RWPE2 (cell line): ENCODE data around the gene CNKSR1.

Experiments
- ATAC-seq: fragments of 200-7000 bp; cut with Tn5 transposase; 3 replicates; pipeline ENCODE4 v1.9.1; 2021; ENCODE audit warnings: low read depth
- DNase-seq: peaks from one replicate; pipeline ENCODE4 v3.0.0-alpha.2; 2020; ENCODE audit warnings: low spot score
- H3K27ac ChIP-seq: fragments of 450-650 bp; 2 replicates; pipeline ENCODE4 v1.5.1; 2017; ENCODE audit warnings: mild to moderate bottlenecking; ENCODE audit not compliant: poor library complexity, severe bottlenecking
- H3K27me3 ChIP-seq: fragments of 250-450 bp; sonication (Bioruptor Pico); 2 replicates; pipeline ENCODE4 v1.5.1; 2021; ENCODE audit warnings: mild to moderate bottlenecking, moderate library complexity; ENCODE audit not compliant: insufficient read depth, poor library complexity, severe bottlenecking
- H3K36me3 ChIP-seq: fragments of 250-450 bp; sonication (Bioruptor Pico); 2 replicates; pipeline ENCODE4 v1.5.1; 2020; ENCODE audit warnings: low read depth, mild to moderate bottlenecking, moderate library complexity
- H3K4me1 ChIP-seq: fragments of 250-450 bp; sonication (Bioruptor Pico); 2 replicates; pipeline ENCODE4 v1.5.1; 2021; ENCODE audit warnings: mild to moderate bottlenecking, moderate library complexity; ENCODE audit not compliant: insufficient read depth, poor library complexity, severe bottlenecking
- H3K4me3 ChIP-seq: fragments of 250-450 bp; sonication (Bioruptor Pico); 2 replicates; pipeline ENCODE4 v1.5.1; 2021; ENCODE audit warnings: mild to moderate bottlenecking, moderate library complexity; ENCODE audit not compliant: severe bottlenecking
- H3K9me3 ChIP-seq: fragments of 250-450 bp; sonication (Bioruptor Pico); 2 replicates; pipeline ENCODE4 v1.5.1; 2021; ENCODE audit warnings: mild to moderate bottlenecking, moderate library complexity; ENCODE audit not compliant: severe bottlenecking
- TF ChIP-seq, protein P1 (sequence below): fragments of 450-650 bp; IDR thresholded peaks from one replicate; pipeline ENCODE4 v1.5.1; 2017; ENCODE audit warnings: mild to moderate bottlenecking, moderate library complexity; ENCODE audit not compliant: poor library complexity, severe bottlenecking

Gene CNKSR1

DNA sequence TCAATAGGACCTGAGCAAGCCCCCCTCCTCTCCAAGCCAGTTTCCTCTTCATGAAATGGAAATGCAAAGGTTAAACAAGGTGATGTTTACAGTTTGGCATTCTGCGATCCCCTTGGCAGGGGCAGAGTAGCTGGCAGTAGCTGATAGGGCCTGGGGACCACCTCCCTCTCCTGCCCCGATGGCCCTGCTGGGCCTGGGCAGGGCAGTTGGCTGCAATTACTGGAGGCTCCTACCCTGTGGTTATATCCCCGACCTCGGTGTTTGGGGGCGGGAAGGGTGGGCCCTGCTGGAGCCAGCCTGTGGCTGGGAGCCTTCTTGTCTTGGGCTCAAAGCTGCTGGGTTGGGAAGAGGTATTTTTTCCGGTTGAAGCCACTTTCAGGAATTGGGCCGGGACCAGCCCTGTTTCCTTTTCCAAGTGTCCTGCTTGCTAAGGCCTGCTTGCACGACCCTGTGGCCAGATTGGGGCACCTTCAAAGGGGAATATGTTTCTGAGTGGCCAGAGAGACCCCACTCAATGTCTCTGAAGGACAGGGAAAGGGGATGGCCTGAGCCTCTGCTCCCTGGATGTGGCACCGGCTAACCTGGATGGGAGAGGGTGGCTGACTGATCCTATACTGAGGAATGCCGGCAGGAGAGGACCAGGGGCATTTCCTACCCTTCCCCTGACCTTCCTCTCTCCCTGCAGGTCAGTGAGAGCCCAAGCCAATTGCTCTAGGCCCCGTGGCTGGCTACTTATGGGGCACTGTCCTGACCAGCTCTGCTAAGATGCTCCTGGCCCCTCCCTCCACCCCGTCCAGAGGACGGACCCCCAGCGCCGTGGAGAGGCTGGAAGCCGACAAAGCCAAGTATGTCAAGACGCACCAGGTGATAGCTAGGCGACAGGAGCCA is 16.5 kb upstream of the CNKSR1 start:
- no peaks in the 10 kb centered on the region for H3K9me3 ChIP-seq
- H3K27me3 ChIP-seq = peaks cover 5% of the 10 kb centered on the region
- TF ChIP-seq, protein P1, sequence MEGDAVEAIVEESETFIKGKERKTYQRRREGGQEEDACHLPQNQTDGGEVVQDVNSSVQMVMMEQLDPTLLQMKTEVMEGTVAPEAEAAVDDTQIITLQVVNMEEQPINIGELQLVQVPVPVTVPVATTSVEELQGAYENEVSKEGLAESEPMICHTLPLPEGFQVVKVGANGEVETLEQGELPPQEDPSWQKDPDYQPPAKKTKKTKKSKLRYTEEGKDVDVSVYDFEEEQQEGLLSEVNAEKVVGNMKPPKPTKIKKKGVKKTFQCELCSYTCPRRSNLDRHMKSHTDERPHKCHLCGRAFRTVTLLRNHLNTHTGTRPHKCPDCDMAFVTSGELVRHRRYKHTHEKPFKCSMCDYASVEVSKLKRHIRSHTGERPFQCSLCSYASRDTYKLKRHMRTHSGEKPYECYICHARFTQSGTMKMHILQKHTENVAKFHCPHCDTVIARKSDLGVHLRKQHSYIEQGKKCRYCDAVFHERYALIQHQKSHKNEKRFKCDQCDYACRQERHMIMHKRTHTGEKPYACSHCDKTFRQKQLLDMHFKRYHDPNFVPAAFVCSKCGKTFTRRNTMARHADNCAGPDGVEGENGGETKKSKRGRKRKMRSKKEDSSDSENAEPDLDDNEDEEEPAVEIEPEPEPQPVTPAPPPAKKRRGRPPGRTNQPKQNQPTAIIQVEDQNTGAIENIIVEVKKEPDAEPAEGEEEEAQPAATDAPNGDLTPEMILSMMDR = no peak
- no peak overlapping the region for H3K27ac ChIP-seq
- H3K36me3 ChIP-seq = no peaks in the 10 kb centered on the region
- ATAC-seq (no peak), DNase-seq (no peak)
- no peak overlapping the region for H3K4me3 ChIP-seq
- peaks cover 5% of the 10 kb centered on the region for H3K4me1 ChIP-seq

DNA sequence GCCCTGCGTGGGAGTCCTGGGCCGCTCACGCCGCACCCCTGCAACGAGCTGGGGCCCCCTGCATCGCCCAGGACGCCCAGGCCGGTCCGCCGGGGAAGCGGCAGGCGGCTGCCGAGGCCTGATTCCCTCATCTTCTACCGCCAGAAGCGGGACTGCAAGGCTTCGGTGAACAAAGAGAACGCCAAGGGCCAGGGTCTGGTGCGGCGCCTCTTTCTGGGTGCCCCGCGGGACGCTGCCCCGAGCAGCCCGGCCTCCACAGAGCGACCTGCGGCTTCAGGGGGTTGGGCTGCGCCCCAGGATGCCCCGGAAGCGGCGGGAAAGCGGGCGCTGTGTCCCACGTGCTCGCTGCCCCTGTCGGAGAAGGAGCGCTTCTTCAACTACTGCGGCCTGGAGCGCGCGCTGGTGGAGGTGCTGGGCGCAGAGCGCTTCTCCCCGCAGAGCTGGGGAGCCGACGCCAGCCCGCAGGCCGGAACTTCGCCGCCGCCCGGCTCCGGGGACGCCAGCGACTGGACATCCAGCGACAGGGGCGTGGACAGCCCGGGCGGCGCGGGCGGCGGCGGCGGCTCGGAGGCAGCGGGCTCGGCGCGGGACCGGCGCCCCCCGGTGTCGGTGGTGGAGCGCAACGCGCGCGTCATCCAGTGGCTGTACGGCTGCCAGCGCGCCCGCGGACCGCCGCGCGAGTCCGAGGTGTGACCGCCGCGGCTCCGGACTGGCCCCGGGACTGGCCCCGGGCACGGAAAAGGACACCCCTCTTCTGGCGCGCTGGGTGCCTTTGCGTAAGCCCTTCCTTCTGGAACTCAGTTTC is 15.7 kb upstream of the CNKSR1 start:
- no peaks in the 10 kb centered on the region for H3K36me3 ChIP-seq
- peaks cover 5% of the 10 kb centered on the region for H3K27me3 ChIP-seq
- TF ChIP-seq, protein P1 = peak; percentile 69
- H3K4me3 ChIP-seq = peak overlapping the region; percentile 35
- H3K4me1 ChIP-seq = peaks cover 2% of the 10 kb centered on the region
- H3K9me3 ChIP-seq = no peaks in the 10 kb centered on the region
- ATAC-seq (peak; percentile 49), DNase-seq (no peak)
- no peak overlapping the region for H3K27ac ChIP-seq

DNA sequence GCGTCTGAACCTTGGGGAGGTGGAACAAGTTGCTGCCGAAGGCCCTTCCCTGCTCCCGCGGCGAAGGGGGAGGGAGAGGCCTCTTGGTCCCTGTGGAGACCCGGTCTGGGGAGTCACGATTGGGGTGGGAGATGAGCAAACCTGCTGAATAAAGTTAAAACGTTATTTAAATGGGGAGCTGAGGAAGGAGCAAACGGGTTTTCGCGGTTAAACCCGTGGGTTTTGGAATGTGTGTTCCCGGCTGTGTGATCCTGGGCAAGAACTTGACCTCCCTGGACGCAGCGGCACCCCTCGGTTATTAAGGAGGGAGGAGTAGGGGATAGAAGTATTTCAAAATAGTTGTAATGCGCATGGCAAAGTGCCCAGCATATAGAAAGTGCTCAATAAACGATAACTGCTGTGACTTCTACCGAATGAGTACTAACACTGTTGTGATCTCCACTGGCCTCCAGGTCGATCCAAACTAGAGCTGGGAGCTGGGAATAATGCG is 15.0 kb upstream of the CNKSR1 start:
- Histone ChIP-seq H3K4me1 (no peaks in the 10 kb centered on the region), H3K9me3 (no peaks in the 10 kb centered on the region), H3K4me3 (peak overlapping the region; percentile 35)

DNA sequence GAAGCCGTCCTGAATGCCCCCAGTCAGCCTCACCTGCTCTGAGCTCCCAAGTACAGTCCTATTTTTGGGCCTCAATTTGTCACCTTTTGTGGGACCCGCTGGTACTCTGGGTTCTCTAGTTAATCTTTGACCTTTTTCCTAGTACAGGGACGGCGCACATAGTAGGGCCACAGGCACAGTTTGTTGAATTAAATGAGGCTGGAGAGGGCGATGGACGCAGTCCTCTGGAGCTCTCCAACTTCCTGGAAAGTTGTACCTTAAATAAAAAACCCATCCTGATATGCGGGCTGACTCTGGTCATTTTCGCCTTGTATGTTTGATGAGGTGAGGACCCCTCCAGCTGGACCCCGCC is 13.6 kb upstream of the CNKSR1 start:
- no peak for ATAC-seq
- Histone ChIP-seq H3K9me3 (no peaks in the 10 kb centered on the region), H3K4me1 (no peaks in the 10 kb centered on the region), H3K4me3 (peak overlapping the region; percentile 25), H3K36me3 (no peaks in the 10 kb centered on the region), H3K27me3 (peaks cover 5% of the 10 kb centered on the region), H3K27ac (no peak overlapping the region)
- TF ChIP-seq, protein P1 = no peak
- no peak for DNase-seq

More for the DNA sequence above, 15.0 kb upstream of the CNKSR1 start:
- ATAC-seq = no peak
- Histone ChIP-seq H3K27ac (no peak overlapping the region), H3K27me3 (peaks cover 5% of the 10 kb centered on the region), H3K36me3 (no peaks in the 10 kb centered on the region)
- DNase-seq = no peak
- TF ChIP-seq, protein P1 = no peak
